Measurements from ENCODE around the gene SPRY2. TPM values are rescaled to one million over a fixed set of nuclear protein-coding genes. Genes with fewer than 3 reads are reported as not detected.

The SPRY2 gene
- total RNA-seq, 5 donors from 2014 or later (not counting 1 experiment from before 2014, with no cell fraction given) = 0.33 to 1.2 (median 0.55) TPM

- ChIA-PET CTCF (no interaction called here), POLR2A (no interaction called here)
- no peak overlapping the region for H3K27ac Mint-ChIP-seq
- peak overlapping the region; percentile 46 to 98 for H3K4me3 ChIP-seq (ENCODE audit: control insufficient read depth in 1 of 2, extremely low read depth in 1 of 2, low read length in 1 of 2)
- H3K4me1 Mint-ChIP-seq = peaks cover 18 to 23% (median 22%) of the 10 kb centered on the region in 3 donors
- H3K9me3 Mint-ChIP-seq = no peaks in the 10 kb centered on the region
- peaks cover 26 to 29% of the 10 kb centered on the region in 2 donors for H3K27me3 Mint-ChIP-seq
- no peaks in the 10 kb centered on the region for H3K36me3 ChIP-seq (ENCODE audit: control insufficient read depth in 2 of 2, extremely low read depth in 1 of 2, insufficient read depth in 1 of 2, low read length in 1 of 2)
- H3K36me3 Mint-ChIP-seq = no peaks in the 10 kb centered on the region
- no peak for ATAC-seq (replicated peaks in 1 of 4)
- no peaks in the 10 kb centered on the region for H3K9me3 ChIP-seq
- H3K27ac ChIP-seq (ENCODE audit: low read length) = no peak overlapping the region
- H3K4me3 Mint-ChIP-seq = no peak overlapping the region
- 0% methylated on average over 4 of the region's 8 CpGs for WGBS (ENCODE audit: insufficient coverage)
- H3K27me3 ChIP-seq (replicated peaks in 1 of 2; ENCODE audit: control insufficient read depth in 2 of 2, extremely low read depth in 1 of 2, insufficient read depth in 2 of 2, low read length in 1 of 2) = peaks cover 0 to 50% of the 10 kb centered on the region in 2 experiments
- DNase-seq = no peak
- H3K4me1 ChIP-seq (ENCODE audit: control insufficient read depth in 1 of 2, extremely low read depth in 1 of 2, insufficient read depth in 2 of 2, low read length in 2 of 2) = peaks cover 5 to 33% of the 10 kb centered on the region in 2 experiments
Observed at GRCh38 chr13:80339563-80339911, 1.4 kb downstream of the SPRY2 start.

DNA sequence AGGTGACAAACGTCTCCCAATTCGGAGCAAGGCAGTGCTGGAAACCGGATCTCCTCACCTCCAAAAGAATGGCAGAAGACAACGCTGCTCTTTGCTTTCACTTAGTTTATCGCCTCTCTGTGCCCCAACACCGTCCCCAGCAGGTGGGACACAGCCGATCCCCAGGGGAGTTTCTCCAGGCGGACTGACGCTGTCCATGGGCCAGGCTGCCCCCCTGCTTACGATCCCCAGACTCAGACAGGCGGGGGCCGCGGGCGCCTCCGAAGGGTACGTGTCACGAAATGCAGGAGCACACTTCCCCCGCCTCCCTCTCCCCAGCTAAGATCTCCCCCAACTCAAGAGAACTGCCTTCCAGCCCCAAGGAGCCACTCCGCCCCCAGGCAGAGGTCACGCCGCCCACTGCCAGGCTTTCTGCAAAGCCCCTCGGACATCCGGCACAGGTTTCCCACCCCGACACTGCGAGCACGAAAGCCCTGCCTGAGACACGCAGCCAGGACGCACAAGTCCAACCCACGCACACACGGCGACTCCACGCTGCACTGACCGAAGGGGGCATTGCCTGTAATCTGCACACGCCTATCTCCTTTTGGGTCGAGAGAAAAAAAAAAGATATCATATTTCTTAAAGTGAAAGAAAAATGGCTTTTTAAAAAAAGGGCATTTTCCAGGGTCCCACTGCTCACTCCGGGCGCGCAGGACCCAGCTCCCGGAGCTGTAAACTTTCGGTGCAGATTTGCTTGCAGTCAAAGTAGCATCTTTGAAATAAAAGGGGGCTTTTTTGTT lies 2.0 kb downstream of the SPRY2 start:
- peak overlapping the region; percentile 46 to 98 for H3K4me3 ChIP-seq (ENCODE audit: control insufficient read depth in 1 of 2, extremely low read depth in 1 of 2, low read length in 1 of 2)
- H3K4me1 ChIP-seq (ENCODE audit: control insufficient read depth in 1 of 2, extremely low read depth in 1 of 2, insufficient read depth in 2 of 2, low read length in 2 of 2) = peaks cover 5 to 33% of the 10 kb centered on the region in 2 experiments
- H3K27me3 Mint-ChIP-seq = peaks cover 23 to 25% of the 10 kb centered on the region in 2 donors
- no peak overlapping the region for H3K27ac Mint-ChIP-seq
- H3K4me3 Mint-ChIP-seq = no peak overlapping the region
- no peaks in the 10 kb centered on the region for H3K36me3 Mint-ChIP-seq
- DNase-seq (peak in 3 of 35 experiments; percentile 0 to 21 (median 14)), ATAC-seq (replicated peaks in 1 of 4) (peak in 1 of 4 experiments; percentile 25)
- H3K27ac ChIP-seq (ENCODE audit: low read length) = no peak overlapping the region
- peaks cover 18 to 23% (median 22%) of the 10 kb centered on the region in 3 donors for H3K4me1 Mint-ChIP-seq
- ChIA-PET CTCF (no interaction called here), POLR2A (no interaction called here)
- no peaks in the 10 kb centered on the region for H3K9me3 Mint-ChIP-seq
- peaks cover 0 to 47% of the 10 kb centered on the region in 2 experiments for H3K27me3 ChIP-seq (replicated peaks in 1 of 2; ENCODE audit: control insufficient read depth in 2 of 2, extremely low read depth in 1 of 2, insufficient read depth in 2 of 2, low read length in 1 of 2)
- WGBS (ENCODE audit: insufficient coverage) = 1% methylated on average over 28 of the region's 40 CpGs
- H3K9me3 ChIP-seq = no peaks in the 10 kb centered on the region
- H3K36me3 ChIP-seq (ENCODE audit: control insufficient read depth in 2 of 2, extremely low read depth in 1 of 2, insufficient read depth in 1 of 2, low read length in 1 of 2) = no peaks in the 10 kb centered on the region

- DNase-seq = no peak
- no peak overlapping the region for H3K4me3 ChIP-seq (ENCODE audit: control insufficient read depth in 1 of 2, extremely low read depth in 1 of 2, low read length in 1 of 2)
- H3K4me1 ChIP-seq (ENCODE audit: control insufficient read depth in 1 of 2, extremely low read depth in 1 of 2, insufficient read depth in 2 of 2, low read length in 2 of 2) = peaks cover 4 to 26% of the 10 kb centered on the region in 2 experiments
- no peak for ATAC-seq (replicated peaks in 1 of 4)
- H3K27ac ChIP-seq (ENCODE audit: low read length) = no peak overlapping the region
- POLR2A ChIA-PET = no interaction called here
- no peaks in the 10 kb centered on the region for H3K36me3 ChIP-seq (ENCODE audit: control insufficient read depth in 2 of 2, extremely low read depth in 1 of 2, insufficient read depth in 1 of 2, low read length in 1 of 2)
- Mint-ChIP-seq H3K36me3 (no peaks in the 10 kb centered on the region), H3K9me3 (no peaks in the 10 kb centered on the region), H3K4me3 (peak overlapping the region in 1 of 3 donors; percentile 44), H3K27ac (peak overlapping the region in 1 of 2 donors; percentile 39), H3K27me3 (peaks cover 16 to 24% of the 10 kb centered on the region in 2 donors), H3K4me1 (peaks cover 12 to 15% (median 14%) of the 10 kb centered on the region in 3 donors)
- CTCF ChIA-PET = no interaction called here
- WGBS (ENCODE audit: insufficient coverage) = 71% methylated on average over 20 of the region's 26 CpGs
- peaks cover 0 to 42% of the 10 kb centered on the region in 2 experiments for H3K27me3 ChIP-seq (replicated peaks in 1 of 2; ENCODE audit: control insufficient read depth in 2 of 2, extremely low read depth in 1 of 2, insufficient read depth in 2 of 2, low read length in 1 of 2)
- no peaks in the 10 kb centered on the region for H3K9me3 ChIP-seq
Observed at GRCh38 chr13:80337288-80338081, 3.4 kb downstream of the SPRY2 start.

DNA sequence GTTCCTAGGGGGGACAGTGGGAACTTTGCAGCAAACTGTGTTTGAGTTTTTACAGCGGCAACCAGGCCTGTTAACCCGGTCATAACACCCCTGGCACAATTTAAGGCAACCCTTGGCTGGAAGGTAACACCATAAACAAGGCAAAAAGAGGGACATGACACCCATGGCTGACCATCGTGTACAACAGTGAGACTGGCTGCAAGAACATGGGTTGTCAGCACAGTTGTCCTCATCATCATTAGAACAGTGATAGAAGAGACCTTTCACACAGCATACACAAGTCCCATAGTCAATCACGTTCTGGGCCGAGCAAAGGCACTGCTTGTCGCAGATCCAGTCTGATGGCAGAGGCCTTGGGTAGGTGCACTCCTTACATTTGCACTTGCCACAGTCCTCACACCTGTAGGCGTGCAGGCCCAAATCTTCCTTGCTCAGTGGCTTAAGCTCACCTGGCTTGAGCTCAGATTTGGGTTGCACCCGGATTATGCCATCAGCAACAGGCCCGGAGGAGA lies 4.1 kb downstream of the SPRY2 start:
- no peaks in the 10 kb centered on the region for H3K9me3 Mint-ChIP-seq
- WGBS (ENCODE audit: insufficient coverage) = 77% methylated on average over 9 of the region's 9 CpGs
- peaks cover 6 to 8% (median 7%) of the 10 kb centered on the region in 3 donors for H3K4me1 Mint-ChIP-seq
- DNase-seq (no peak), ATAC-seq (replicated peaks in 1 of 4) (no peak)
- Histone ChIP-seq H3K36me3 (ENCODE audit: control insufficient read depth in 2 of 2, extremely low read depth in 1 of 2, insufficient read depth in 1 of 2, low read length in 1 of 2) (no peaks in the 10 kb centered on the region), H3K9me3 (no peaks in the 10 kb centered on the region), H3K4me3 (ENCODE audit: control insufficient read depth in 1 of 2, extremely low read depth in 1 of 2, low read length in 1 of 2) (no peak overlapping the region), H3K27ac (ENCODE audit: low read length) (no peak overlapping the region), H3K4me1 (ENCODE audit: control insufficient read depth in 1 of 2, extremely low read depth in 1 of 2, insufficient read depth in 2 of 2, low read length in 2 of 2) (peaks cover 1 to 23% of the 10 kb centered on the region in 2 experiments), H3K27me3 (replicated peaks in 1 of 2; ENCODE audit: control insufficient read depth in 2 of 2, extremely low read depth in 1 of 2, insufficient read depth in 2 of 2, low read length in 1 of 2) (peaks cover 0 to 40% of the 10 kb centered on the region in 2 experiments)
- peak overlapping the region in 1 of 3 donors; percentile 29 for H3K4me3 Mint-ChIP-seq
- ChIA-PET POLR2A (no interaction called here), CTCF (no interaction called here)
- H3K27me3 Mint-ChIP-seq = peaks cover 11 to 27% of the 10 kb centered on the region in 2 donors
- H3K27ac Mint-ChIP-seq = no peak overlapping the region
- H3K36me3 Mint-ChIP-seq = no peaks in the 10 kb centered on the region

DNA sequence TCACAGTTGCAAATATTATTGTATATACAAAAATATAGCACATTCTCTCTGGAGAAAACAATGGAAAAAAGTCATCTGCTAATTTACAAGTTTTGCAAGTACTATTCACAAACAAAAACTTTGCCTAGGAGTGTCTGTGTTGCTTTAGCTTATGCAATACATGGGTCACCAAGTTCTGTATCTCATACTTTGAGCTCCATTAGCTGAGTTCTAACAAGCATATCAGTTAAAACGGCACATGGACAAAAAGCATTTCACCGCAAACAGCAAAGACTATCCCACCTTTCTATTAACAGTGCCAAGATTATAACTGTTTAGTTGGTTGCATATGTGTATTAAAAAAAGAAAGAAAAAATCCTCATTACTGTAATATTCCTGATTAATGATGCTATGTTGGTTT lies 4.6 kb downstream of the SPRY2 start:
- no CpG with 5 or more reads among the region's 2 CpGs for WGBS (ENCODE audit: insufficient coverage)
- Histone ChIP-seq H3K36me3 (ENCODE audit: control insufficient read depth in 2 of 2, extremely low read depth in 1 of 2, insufficient read depth in 1 of 2, low read length in 1 of 2) (no peaks in the 10 kb centered on the region), H3K27me3 (replicated peaks in 1 of 2; ENCODE audit: control insufficient read depth in 2 of 2, extremely low read depth in 1 of 2, insufficient read depth in 2 of 2, low read length in 1 of 2) (peaks cover 0 to 39% of the 10 kb centered on the region in 2 experiments), H3K27ac (ENCODE audit: low read length) (no peak overlapping the region), H3K9me3 (no peaks in the 10 kb centered on the region), H3K4me3 (ENCODE audit: control insufficient read depth in 1 of 2, extremely low read depth in 1 of 2, low read length in 1 of 2) (no peak overlapping the region), H3K4me1 (ENCODE audit: control insufficient read depth in 1 of 2, extremely low read depth in 1 of 2, insufficient read depth in 2 of 2, low read length in 2 of 2) (peaks cover 0 to 23% of the 10 kb centered on the region in 2 experiments)
- peaks cover 5% of the 10 kb centered on the region in 3 donors for H3K4me1 Mint-ChIP-seq
- CTCF ChIA-PET = no interaction called here
- no peak overlapping the region for H3K27ac Mint-ChIP-seq
- H3K27me3 Mint-ChIP-seq = peaks cover 10 to 25% of the 10 kb centered on the region in 2 donors
- ATAC-seq (replicated peaks in 1 of 4) (no peak), DNase-seq (no peak)
- peak overlapping the region in 1 of 3 donors; percentile 29 for H3K4me3 Mint-ChIP-seq
- POLR2A ChIA-PET = no interaction called here
- no peaks in the 10 kb centered on the region for H3K9me3 Mint-ChIP-seq
- H3K36me3 Mint-ChIP-seq = no peaks in the 10 kb centered on the region

DNA sequence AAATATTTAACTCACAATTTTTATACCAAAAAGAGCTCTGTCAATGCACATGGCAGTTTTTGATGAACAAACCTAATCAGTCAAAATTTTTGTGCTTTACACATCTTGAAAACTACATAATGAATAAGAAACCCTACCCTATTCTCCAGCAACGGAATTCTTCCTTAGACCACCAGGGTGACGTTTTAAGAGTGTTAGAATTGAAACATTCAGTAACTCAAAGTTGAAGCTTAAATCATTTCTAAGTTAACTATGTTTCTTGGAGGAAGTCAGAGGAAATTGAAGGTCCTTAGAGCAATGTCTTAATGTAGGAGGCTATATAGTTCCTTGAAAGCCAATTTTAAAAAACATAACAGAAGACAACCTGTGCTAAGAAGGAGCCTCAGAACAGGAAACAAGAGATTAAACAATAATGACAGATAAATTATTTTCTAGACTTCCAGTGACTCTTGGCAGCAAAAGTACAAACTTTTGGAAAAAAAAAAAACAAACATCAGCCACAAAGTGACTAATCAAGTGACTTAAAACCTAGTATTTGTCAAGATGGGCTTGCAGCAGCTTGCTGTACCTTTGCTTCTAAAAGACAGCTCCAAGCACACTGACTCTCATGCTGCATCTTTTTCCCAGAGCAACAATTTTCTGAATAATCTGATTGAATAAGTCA lies 6.2 kb downstream of the SPRY2 start:
- Mint-ChIP-seq H3K4me3 (no peak overlapping the region), H3K4me1 (no peaks in the 10 kb centered on the region), H3K27me3 (peaks cover 6 to 21% of the 10 kb centered on the region in 2 donors), H3K36me3 (no peaks in the 10 kb centered on the region), H3K9me3 (no peaks in the 10 kb centered on the region), H3K27ac (no peak overlapping the region)
- Histone ChIP-seq H3K4me3 (ENCODE audit: control insufficient read depth in 1 of 2, extremely low read depth in 1 of 2, low read length in 1 of 2) (no peak overlapping the region), H3K4me1 (ENCODE audit: control insufficient read depth in 1 of 2, extremely low read depth in 1 of 2, insufficient read depth in 2 of 2, low read length in 2 of 2) (peaks cover 0 to 13% of the 10 kb centered on the region in 2 experiments), H3K27me3 (replicated peaks in 1 of 2; ENCODE audit: control insufficient read depth in 2 of 2, extremely low read depth in 1 of 2, insufficient read depth in 2 of 2, low read length in 1 of 2) (peaks cover 0 to 25% of the 10 kb centered on the region in 2 experiments), H3K36me3 (ENCODE audit: control insufficient read depth in 2 of 2, extremely low read depth in 1 of 2, insufficient read depth in 1 of 2, low read length in 1 of 2) (no peaks in the 10 kb centered on the region), H3K9me3 (no peaks in the 10 kb centered on the region), H3K27ac (ENCODE audit: low read length) (no peak overlapping the region)
- ATAC-seq (replicated peaks in 1 of 4) (no peak), DNase-seq (no peak)
- CTCF ChIA-PET = interaction anchor here in 1 of 2 donors (0.7 to 0.8 kb wide), 2 partner anchors 21 to 30 kb away, joined by 3 to 9 read pairs; no protein-coding TSS in a partner anchor
- POLR2A ChIA-PET = no interaction called here
- no CpG with 5 or more reads among the region's 2 CpGs for whole genome bisulfite sequencing (ENCODE audit: insufficient coverage)
